Neuronal stem cell (in vitro differentiated cells): Measurements from ENCODE around the gene SIRPD.
"Not testable (repeated sequence)": the region's sequence is repeated elsewhere in the genome, so short reads cannot be mapped to it uniquely, and the experiment has no call there.

Source experiments
- DNase-seq: peaks from one replicate; pipeline ENCODE4 v3.0.0-alpha.2; 2013; ENCODE audit warnings: low spot score
- H2AFZ ChIP-seq: one replicate; pipeline ENCODE4 v1.6.1; 2013; ENCODE audit warnings: mild to moderate bottlenecking, low read length, inconsistent platforms
- H2AK5ac ChIP-seq: 2 replicates; pipeline ENCODE4 v1.6.1; 2013; ENCODE audit warnings: low read depth, mild to moderate bottlenecking, inconsistent platforms, low read length, moderate library complexity, mixed read lengths
- H2BK120ac ChIP-seq: 2 replicates; pipeline ENCODE4 v1.6.1; 2013; ENCODE audit warnings: low read depth, mild to moderate bottlenecking, inconsistent platforms, low read length, moderate library complexity, mixed read lengths
- H2BK12ac ChIP-seq: one replicate; pipeline ENCODE4 v1.6.1; 2013; ENCODE audit warnings: low read length, inconsistent platforms
- H2BK15ac ChIP-seq: 2 replicates; pipeline ENCODE4 v1.6.1; 2013; ENCODE audit warnings: mild to moderate bottlenecking, low read length, inconsistent platforms, mixed read lengths
- H2BK5ac ChIP-seq: one replicate; pipeline ENCODE4 v1.6.1; 2013; ENCODE audit warnings: inconsistent platforms, mild to moderate bottlenecking, low read length, moderate library complexity
- H3K14ac ChIP-seq: one replicate; pipeline ENCODE4 v1.6.1; 2013; ENCODE audit warnings: low read length, inconsistent platforms
- H3K18ac ChIP-seq: 2 replicates; pipeline ENCODE4 v1.6.1; 2013; ENCODE audit warnings: low read length, inconsistent platforms
- H3K23ac ChIP-seq: 2 replicates; pipeline ENCODE4 v1.6.1; 2013; ENCODE audit warnings: low read depth, mild to moderate bottlenecking, mixed read lengths, low read length, inconsistent platforms; ENCODE audit not compliant: poor library complexity
- H3K27ac ChIP-seq: replicated peaks from 3 replicates; pipeline ENCODE4 v1.5.1; 2013; ENCODE audit warnings: low read length, inconsistent platforms
- H3K27me3 ChIP-seq, 3 experiments: 2 replicates each; pipeline ENCODE4 v1.6.1; 2013; ENCODE audit warnings: low read length in 3 of 3, mild to moderate bottlenecking in 2 of 3, inconsistent platforms in 1 of 3, low read depth in 1 of 3, mixed read lengths in 1 of 3, moderate library complexity in 1 of 3; ENCODE audit not compliant: control insufficient read depth in 3 of 3, insufficient read depth in 3 of 3
- H3K36me3 ChIP-seq, 2 donors: replicated peaks in 1 of 2; 2 replicates each; pipeline ENCODE4 v1.6.1; 2013; ENCODE audit warnings: low read length in 2 of 2; ENCODE audit not compliant: control insufficient read depth in 2 of 2, insufficient read depth in 2 of 2
- H3K4ac ChIP-seq: 2 replicates; pipeline ENCODE4 v1.6.1; 2013; ENCODE audit warnings: inconsistent platforms, mild to moderate bottlenecking, low read length, moderate library complexity
- H3K4me1 ChIP-seq, 2 donors: 1 replicate in 1 of 2; 2 replicates in 1 of 2; pipeline ENCODE4 v1.6.1; 2013; ENCODE audit warnings: low read length in 2 of 2, low read depth in 1 of 2; ENCODE audit not compliant: control insufficient read depth in 2 of 2, insufficient read depth in 1 of 2
- H3K4me2 ChIP-seq: one replicate; pipeline ENCODE4 v1.6.1; 2013; ENCODE audit warnings: mild to moderate bottlenecking, low read length, inconsistent platforms; ENCODE audit not compliant: insufficient read depth, poor library complexity, severe bottlenecking
- H3K4me3 ChIP-seq, 2 donors: 2 replicates each; pipeline ENCODE4 v1.5.1; 2013; ENCODE audit warnings: low read length in 2 of 2, mild to moderate bottlenecking in 2 of 2, inconsistent platforms in 1 of 2, moderate library complexity in 1 of 2
- H3K79me1 ChIP-seq: one replicate; pipeline ENCODE4 v1.6.1; 2013; ENCODE audit warnings: low read depth, mild to moderate bottlenecking, inconsistent platforms, low read length, moderate library complexity
- H3K9ac ChIP-seq: one replicate; pipeline ENCODE4 v1.6.1; 2013; ENCODE audit warnings: mild to moderate bottlenecking, low read depth, low read length, inconsistent platforms; ENCODE audit not compliant: poor library complexity
- H3K9me3 ChIP-seq, 2 donors: replicated peaks in 1 of 2; 2 replicates each; pipeline versions ENCODE3 to v1.6.1; 2013; ENCODE audit warnings: low read length in 2 of 2, mild to moderate bottlenecking in 2 of 2, inconsistent platforms in 1 of 2, low read depth in 1 of 2, mixed read lengths in 1 of 2, moderate library complexity in 1 of 2; ENCODE audit not compliant: control insufficient read depth in 2 of 2, insufficient read depth in 1 of 2
- H4K8ac ChIP-seq: one replicate; pipeline ENCODE4 v1.6.1; 2013; ENCODE audit warnings: low read depth, mild to moderate bottlenecking, inconsistent platforms, low read length, moderate library complexity
- H4K91ac ChIP-seq: one replicate; pipeline ENCODE4 v1.6.1; 2013; ENCODE audit warnings: low read length, low read depth, mild to moderate bottlenecking, inconsistent platforms; ENCODE audit not compliant: poor library complexity
- WGBS, 2 donors: extraction: QIAGEN DNeasy Blood & Tissue Kit; methylation state at CpG; one replicate each; pipeline ENCODE4 v1.1.7; 2013; ENCODE audit warnings: missing lambda C conversion rate in 2 of 2, mixed read lengths in 1 of 2; ENCODE audit not compliant: insufficient read length in 2 of 2, insufficient replicate concordance in 1 of 2; ENCODE audit errors: extremely low coverage in 2 of 2; 5-methylcytosine and 5-hydroxymethylcytosine counted together

Gene SIRPD

GRCh38 chr20:1587781-1588532 lies 30.5 kb upstream of the SIRPD start:
- Histone ChIP-seq H3K27me3 (no peaks in the 10 kb centered on the region), H3K9me3 (no peaks in the 10 kb centered on the region), H2BK15ac (no peak overlapping the region), H3K27ac (no peak overlapping the region), H3K23ac (no peak overlapping the region), H3K14ac (no peak overlapping the region), H3K36me3 (no peaks in the 10 kb centered on the region), H3K79me1 (no peaks in the 10 kb centered on the region), H2BK12ac (no peak overlapping the region), H4K8ac (no peak overlapping the region), H3K9ac (no peak overlapping the region), H3K4ac (no peak overlapping the region), H2BK120ac (no peak overlapping the region), H2AK5ac (no peak overlapping the region), H3K18ac (no peak overlapping the region), H3K4me3 (no peak overlapping the region), H3K4me1 (no peaks in the 10 kb centered on the region), H3K4me2 (no peak overlapping the region), H2BK5ac (no peak overlapping the region), H4K91ac (no peak overlapping the region), H2AFZ (no peak overlapping the region)
- DNase-seq, result no peak
- no CpG with 5 or more reads among the region's 3 CpGs for WGBS, 2 donors

- Histone ChIP-seq H2BK120ac (no peak overlapping the region), H3K79me1 (no peaks in the 10 kb centered on the region), H2BK15ac (no peak overlapping the region), H3K4ac (no peak overlapping the region), H3K14ac (no peak overlapping the region), H4K8ac (no peak overlapping the region), H3K27me3 (no peaks in the 10 kb centered on the region), H3K9me3 (no peaks in the 10 kb centered on the region), H3K4me2 (no peak overlapping the region), H3K4me1 (no peaks in the 10 kb centered on the region), H4K91ac (no peak overlapping the region), H3K9ac (no peak overlapping the region), H2BK5ac (no peak overlapping the region), H3K36me3 (no peaks in the 10 kb centered on the region), H2BK12ac (no peak overlapping the region), H3K27ac (no peak overlapping the region), H3K4me3 (no peak overlapping the region), H2AFZ (no peak overlapping the region), H2AK5ac (no peak overlapping the region), H3K23ac (no peak overlapping the region), H3K18ac (no peak overlapping the region)
- DNase-seq, result no peak
- WGBS, 2 donors, result no CpG with 5 or more reads among the region's 6 CpGs
Measured at GRCh38 chr20:1579488-1579887, 22.0 kb upstream of the SIRPD start.

- Histone ChIP-seq H2BK120ac (no peak overlapping the region), H3K4me3 (no peak overlapping the region), H3K23ac (no peak overlapping the region), H4K91ac (no peak overlapping the region), H4K8ac (no peak overlapping the region), H3K9ac (no peak overlapping the region), H2AFZ (no peak overlapping the region), H2BK12ac (no peak overlapping the region), H2BK15ac (no peak overlapping the region), H3K18ac (no peak overlapping the region), H3K4me2 (no peak overlapping the region), H2BK5ac (no peak overlapping the region), H3K4ac (no peak overlapping the region), H3K27ac (no peak overlapping the region), H3K27me3 (no peaks in the 10 kb centered on the region), H2AK5ac (no peak overlapping the region), H3K36me3 (no peaks in the 10 kb centered on the region), H3K9me3 (no peaks in the 10 kb centered on the region), H3K14ac (peak overlapping the region; percentile 47), H3K4me1 (no peaks in the 10 kb centered on the region), H3K79me1 (no peaks in the 10 kb centered on the region)
- DNase-seq, result no peak
- no CpG with 5 or more reads among the region's 4 CpGs for WGBS, 2 donors
Measured at GRCh38 chr20:1577906-1578305, 20.4 kb upstream of the SIRPD start.

GRCh38 chr20:1577313-1577712 lies 19.8 kb upstream of the SIRPD start:
- not testable (repeated sequence) for H2AK5ac ChIP-seq, H3K79me1 ChIP-seq, H3K4me3 ChIP-seq, H2BK5ac ChIP-seq, H3K4me1 ChIP-seq, H2AFZ ChIP-seq, H2BK12ac ChIP-seq, H2BK120ac ChIP-seq, H4K91ac ChIP-seq, H3K4ac ChIP-seq, H3K27me3 ChIP-seq, H3K18ac ChIP-seq, H3K23ac ChIP-seq, H4K8ac ChIP-seq, H2BK15ac ChIP-seq, DNase-seq, H3K36me3 ChIP-seq, H3K9ac ChIP-seq, H3K4me2 ChIP-seq, H3K9me3 ChIP-seq, H3K14ac ChIP-seq, H3K27ac ChIP-seq
- no CpG with 5 or more reads among the region's 2 CpGs for WGBS, 2 donors
